Esophagus muscularis mucosa (tissue), 4 donors: ENCODE measurements around the gene A2M. TPM values are rescaled to one million over a fixed set of nuclear protein-coding genes. Genes with fewer than 3 reads are reported as not detected.

Experiments used
- DNase-seq: peaks from one replicate; pipeline ENCODE4 v3.0.0-alpha.2; 2017; ENCODE audit errors: extremely low spot score
- H3K27ac ChIP-seq, 4 donors: fragments of 200-600 bp; sonication (generic); replicated peaks in 1 of 4; 1 replicate in 3 of 4; 2 replicates in 1 of 4; pipeline ENCODE4 v1.5.1; 2016 to 2019; ENCODE audit warnings: mild to moderate bottlenecking in 1 of 4
- H3K27me3 ChIP-seq, 4 donors: fragments of 200-600 bp; sonication (generic); one replicate each; pipeline versions ENCODE4 v1.5.1 to v1.6.0; 2016 to 2019
- H3K36me3 ChIP-seq, 4 donors: fragments of 200-600 bp; sonication (generic); one replicate each; pipeline ENCODE4 v1.5.1; 2016 to 2019
- H3K4me1 ChIP-seq, 4 donors: fragments of 200-600 bp; sonication (generic); one replicate each; pipeline ENCODE4 v1.5.1; 2016 to 2019
- H3K4me3 ChIP-seq, 4 donors: fragments of 200-600 bp; sonication (generic); 1 replicate in 2 of 4; 2 replicates in 2 of 4; pipeline ENCODE4 v1.5.1; 2016 to 2019; ENCODE audit warnings: mild to moderate bottlenecking in 4 of 4, moderate library complexity in 1 of 4
- H3K9me3 ChIP-seq, 4 donors: fragments of 200-600 bp; sonication (generic); 1 replicate in 3 of 4; 2 replicates in 1 of 4; pipeline ENCODE4 v1.5.1; 2016 to 2019
- CTCF ChIP-seq, 3 experiments: fragments of 200-600 bp in 2 of 3; fragments of 450-650 bp in 1 of 3; sonication (generic) in 2 of 3; IDR thresholded peaks; one replicate each; pipeline ENCODE4 v1.5.1; 2017 to 2019; ENCODE audit warnings: antibody characterized with exemption in 3 of 3, mild to moderate bottlenecking in 2 of 3, moderate library complexity in 1 of 3
- EP300 ChIP-seq: sonication (generic); formaldehyde crosslinking; IDR thresholded peaks from one replicate; pipeline ENCODE4 v1.6.1; 2017; ENCODE audit warnings: antibody characterized with exemption
- POLR2A ChIP-seq: fragments of 450-650 bp; IDR thresholded peaks from one replicate; pipeline ENCODE4 v1.6.1; 2017; ENCODE audit warnings: antibody characterized with exemption, moderate library complexity, mild to moderate bottlenecking, low read depth
- POLR2AphosphoS5 ChIP-seq, 2 donors: sonication (generic); formaldehyde crosslinking; IDR thresholded peaks; one replicate each; pipeline ENCODE4 v1.6.1; 2017; ENCODE audit warnings: antibody characterized with exemption in 2 of 2
- WGBS: methylation state at CpG from one replicate; pipeline ENCODE4 v1.1.5; 2018; 5-methylcytosine and 5-hydroxymethylcytosine counted together
- intact Hi-C: fragments of 100-400 bp; cut with DNase I; formaldehyde crosslinking; loops from one replicate; pipeline ENCODE4 v1.15.1; 2023
- total RNA-seq, 4 donors: library from RNA; depleted of rRNA; stranded (reverse); fragments of >200 nt; gene quantifications; one replicate each; pipeline versions ENCODE4 v1.1.0 to v1.2.1, GENCODE V29; 2016

A2M gene
- total RNA-seq, 4 donors from 2014 or later, result 271 to 678 (median 484) TPM

GRCh38 chr12:9051158-9051550 lies 64.6 kb downstream of the A2M start:
- TF ChIP-seq CTCF (IDR thresholded peaks at IDR 0.05) (no peak), POLR2AphosphoS5 (IDR thresholded peaks at IDR 0.05) (no peak), POLR2A (no peak), EP300 (no peak)
- H3K27me3 ChIP-seq, result no peaks in the 10 kb centered on the region
- peaks cover 0 to 3% (median 0%) of the 10 kb centered on the region in 4 donors for H3K4me1 ChIP-seq
- intact Hi-C loops, result no loop called here
- DNase-seq, result no peak
- WGBS, result 68% methylated on average over 5 of the region's 6 CpGs
- no peak overlapping the region for H3K27ac ChIP-seq
- H3K9me3 ChIP-seq, result no peaks in the 10 kb centered on the region
- H3K36me3 ChIP-seq, result no peaks in the 10 kb centered on the region
- no peak overlapping the region for H3K4me3 ChIP-seq

- no peak overlapping the region for H3K4me3 ChIP-seq
- TF ChIP-seq EP300 (no peak), CTCF (IDR thresholded peaks at IDR 0.05) (no peak), POLR2A (no peak), POLR2AphosphoS5 (IDR thresholded peaks at IDR 0.05) (no peak)
- H3K9me3 ChIP-seq, result no peaks in the 10 kb centered on the region
- no peak overlapping the region for H3K27ac ChIP-seq
- DNase-seq, result no peak
- intact Hi-C loops, result no loop called here
- no peaks in the 10 kb centered on the region for H3K36me3 ChIP-seq
- peaks cover 0 to 3% (median 0%) of the 10 kb centered on the region in 4 donors for H3K4me1 ChIP-seq
- WGBS, result 66% methylated on average over 4 of the region's 15 CpGs
- H3K27me3 ChIP-seq, result no peaks in the 10 kb centered on the region
Observed at GRCh38 chr12:9050521-9051157, 65.1 kb downstream of the A2M start.

GRCh38 chr12:9049520-9050133 lies 66.1 kb downstream of the A2M start:
- Histone ChIP-seq H3K4me3 (no peak overlapping the region), H3K9me3 (no peaks in the 10 kb centered on the region), H3K4me1 (peaks cover 0 to 3% (median 0%) of the 10 kb centered on the region in 4 donors), H3K27ac (no peak overlapping the region), H3K27me3 (no peaks in the 10 kb centered on the region), H3K36me3 (no peaks in the 10 kb centered on the region)
- intact Hi-C loops, result loop anchor here (10.0 kb wide), 1 partner anchor 365 kb away; no protein-coding TSS in a partner anchor
- TF ChIP-seq POLR2AphosphoS5 (IDR thresholded peaks at IDR 0.05) (no peak), POLR2A (no peak), EP300 (no peak), CTCF (IDR thresholded peaks at IDR 0.05) (peak; percentile 30 to 52 (median 32))
- DNase-seq, result no peak
- WGBS, result 25% methylated on average over 6 of the region's 6 CpGs

GRCh38 chr12:9048930-9049329 lies 66.8 kb downstream of the A2M start:
- TF ChIP-seq CTCF (IDR thresholded peaks at IDR 0.05), result no peak
- TF ChIP-seq EP300, result no peak
- no peak for TF ChIP-seq POLR2AphosphoS5 (IDR thresholded peaks at IDR 0.05)
- TF ChIP-seq POLR2A, result no peak
- 100% methylated on average over 2 of the region's 2 CpGs for WGBS
- H3K27ac ChIP-seq, result no peak overlapping the region
- intact Hi-C loops, result loop anchor here (10.0 kb wide), 1 partner anchor 364 kb away; no protein-coding TSS in a partner anchor
- H3K4me3 ChIP-seq, result no peak overlapping the region
- H3K9me3 ChIP-seq, result no peaks in the 10 kb centered on the region
- no peaks in the 10 kb centered on the region for H3K27me3 ChIP-seq
- DNase-seq, result no peak
- no peaks in the 10 kb centered on the region for H3K36me3 ChIP-seq
- peaks cover 0 to 3% (median 0%) of the 10 kb centered on the region in 4 donors for H3K4me1 ChIP-seq
